HCT116 (cell line): Measurements from ENCODE around the gene LAMC2.

Experiments used
- EGR1 ChIP-seq: IDR thresholded peaks from 2 replicates; pipeline ENCODE4 v1.6.1; 2012; ENCODE audit warnings: low read depth
- ELF1 ChIP-seq: IDR thresholded peaks from 2 replicates; pipeline ENCODE4 v1.6.1; 2012; ENCODE audit warnings: low read depth, borderline replicate concordance
- EZH2 ChIP-seq: fragments of 200-600 bp; sonication (generic); IDR thresholded peaks from 2 replicates; pipeline ENCODE4 v1.6.1; 2017; ENCODE audit warnings: antibody characterized with exemption, mixed run types
- POLR2A ChIP-seq: IDR thresholded peaks from 2 replicates; pipeline ENCODE4 v1.7.0; 2011; ENCODE audit warnings: borderline replicate concordance; ENCODE audit not compliant: insufficient read depth, insufficient read length; ENCODE audit errors: extremely low read depth
- POLR2AphosphoS5 ChIP-seq: IDR thresholded peaks from 2 replicates; pipeline ENCODE4 v1.6.1; 2011; ENCODE audit warnings: mild to moderate bottlenecking, low read depth, low read length, moderate library complexity
- RAD21 ChIP-seq: IDR thresholded peaks from 2 replicates; pipeline ENCODE4 v1.6.1; 2012; ENCODE audit warnings: low read depth, mild to moderate bottlenecking
- SIN3A ChIP-seq: IDR thresholded peaks from 2 replicates; pipeline ENCODE4 v1.6.1; 2012; ENCODE audit warnings: low read depth
- ZFX ChIP-seq: fragments of 450-650 bp; IDR thresholded peaks from 2 replicates; pipeline ENCODE4 v1.6.1; 2017
- TF ChIP-seq, protein P1 (sequence below), 3 experiments: fragments of 200-600 bp in 1 of 3; sonication (generic) in 1 of 3; IDR thresholded peaks in 2 of 3; conservative IDR thresholded peaks in 1 of 3; 2 replicates each; pipeline ENCODE4 v1.5.1; 2012 to 2017; ENCODE audit warnings: low read depth in 2 of 3, low read length in 2 of 3, antibody characterized with exemption in 1 of 3, borderline replicate concordance in 1 of 3, control low read depth in 1 of 3, mild to moderate bottlenecking in 1 of 3, mixed read lengths in 1 of 3, mixed run types in 1 of 3, moderate library complexity in 1 of 3; ENCODE audit not compliant: insufficient read depth in 1 of 3
- TF ChIP-seq, protein P2 (sequence below): IDR thresholded peaks from 2 replicates; pipeline ENCODE4 v1.6.1; 2012
- TF ChIP-seq, protein P3 (sequence below): IDR thresholded peaks from 2 replicates; pipeline ENCODE4 v1.6.1; 2012

DNA sequence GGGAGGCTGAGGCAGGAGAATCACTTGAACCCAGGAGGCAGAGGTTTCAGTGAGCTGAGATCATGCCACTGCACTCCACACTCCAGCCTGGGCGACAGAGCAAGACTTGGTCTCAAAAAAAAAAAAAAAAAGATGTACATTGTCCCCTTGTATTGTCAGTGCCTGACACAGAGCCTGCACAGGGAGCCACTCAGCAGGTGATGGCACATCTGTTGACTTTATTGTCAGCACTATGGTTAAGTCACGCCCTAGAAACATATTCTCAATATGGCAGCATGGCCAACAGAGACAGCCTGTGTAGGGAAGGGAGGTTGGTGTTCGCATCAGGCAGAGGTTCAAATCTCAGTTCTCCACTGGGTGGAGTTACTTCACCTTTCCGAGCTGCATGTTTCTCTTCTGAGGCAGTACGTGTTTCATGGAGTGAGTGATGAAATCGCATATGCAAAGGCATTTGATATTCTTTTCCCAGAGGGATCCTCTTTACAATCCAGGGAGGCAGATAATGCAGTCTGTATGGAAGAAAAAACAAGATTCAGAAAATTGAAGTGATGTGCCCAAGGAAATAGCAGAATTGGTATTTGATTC lies 20.6 kb downstream of the LAMC2 start:
- no peak for TF ChIP-seq SIN3A
- TF ChIP-seq, protein P1, sequence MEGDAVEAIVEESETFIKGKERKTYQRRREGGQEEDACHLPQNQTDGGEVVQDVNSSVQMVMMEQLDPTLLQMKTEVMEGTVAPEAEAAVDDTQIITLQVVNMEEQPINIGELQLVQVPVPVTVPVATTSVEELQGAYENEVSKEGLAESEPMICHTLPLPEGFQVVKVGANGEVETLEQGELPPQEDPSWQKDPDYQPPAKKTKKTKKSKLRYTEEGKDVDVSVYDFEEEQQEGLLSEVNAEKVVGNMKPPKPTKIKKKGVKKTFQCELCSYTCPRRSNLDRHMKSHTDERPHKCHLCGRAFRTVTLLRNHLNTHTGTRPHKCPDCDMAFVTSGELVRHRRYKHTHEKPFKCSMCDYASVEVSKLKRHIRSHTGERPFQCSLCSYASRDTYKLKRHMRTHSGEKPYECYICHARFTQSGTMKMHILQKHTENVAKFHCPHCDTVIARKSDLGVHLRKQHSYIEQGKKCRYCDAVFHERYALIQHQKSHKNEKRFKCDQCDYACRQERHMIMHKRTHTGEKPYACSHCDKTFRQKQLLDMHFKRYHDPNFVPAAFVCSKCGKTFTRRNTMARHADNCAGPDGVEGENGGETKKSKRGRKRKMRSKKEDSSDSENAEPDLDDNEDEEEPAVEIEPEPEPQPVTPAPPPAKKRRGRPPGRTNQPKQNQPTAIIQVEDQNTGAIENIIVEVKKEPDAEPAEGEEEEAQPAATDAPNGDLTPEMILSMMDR (IDR thresholded peaks at IDR 0.05 in 2 of 3, conservative IDR thresholded peaks at IDR 0.05 in 1 of 3; ENCODE audit: borderline replicate concordance in 1 of 3, insufficient read depth in 1 of 3, low read depth in 2 of 3, low read length in 2 of 3): no peak
- no peak for TF ChIP-seq EZH2
- TF ChIP-seq, protein P2, sequence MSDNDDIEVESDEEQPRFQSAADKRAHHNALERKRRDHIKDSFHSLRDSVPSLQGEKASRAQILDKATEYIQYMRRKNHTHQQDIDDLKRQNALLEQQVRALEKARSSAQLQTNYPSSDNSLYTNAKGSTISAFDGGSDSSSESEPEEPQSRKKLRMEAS: no peak
- TF ChIP-seq POLR2AphosphoS5: no peak
- TF ChIP-seq, protein P3, sequence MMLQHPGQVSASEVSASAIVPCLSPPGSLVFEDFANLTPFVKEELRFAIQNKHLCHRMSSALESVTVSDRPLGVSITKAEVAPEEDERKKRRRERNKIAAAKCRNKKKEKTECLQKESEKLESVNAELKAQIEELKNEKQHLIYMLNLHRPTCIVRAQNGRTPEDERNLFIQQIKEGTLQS: no peak
- no peak for TF ChIP-seq ELF1
- TF ChIP-seq POLR2A: no peak
- TF ChIP-seq ZFX: no peak
- no peak for TF ChIP-seq RAD21
- TF ChIP-seq EGR1: no peak
